ENCODE data around the gene LITAF. TPM values are rescaled to one million over a fixed set of nuclear protein-coding genes. Genes with fewer than 3 reads are reported as not detected.
A peak's percentile ranks its signal among the peaks of the same experiment; 100 is the strongest.

LITAF gene
- total RNA-seq, 1 donor from 2014 or later, result 242 TPM

- DNase-seq, result peak; percentile 31
- H3K36me3 ChIP-seq, result peaks cover 17% of the 10 kb centered on the region
- no peaks in the 10 kb centered on the region for H3K9me3 ChIP-seq
- no peaks in the 10 kb centered on the region for H3K27me3 ChIP-seq
- no peak for TF ChIP-seq CTCF (IDR thresholded peaks at IDR 0.05)
- H3K27ac ChIP-seq, result no peak overlapping the region
- peaks cover 30% of the 10 kb centered on the region for H3K4me1 ChIP-seq
- no peak for ATAC-seq
- intact Hi-C loops (cut with DNase I), result no loop called here
- no peak overlapping the region for H3K4me3 ChIP-seq
Observed at GRCh38 chr16:11571549-11571948, 15.2 kb downstream of the LITAF start.

GRCh38 chr16:11570806-11571205, 15.9 kb downstream of the LITAF start:
- TF ChIP-seq CTCF (IDR thresholded peaks at IDR 0.05), result no peak
- H3K36me3 ChIP-seq, result peaks cover 21% of the 10 kb centered on the region
- peaks cover 28% of the 10 kb centered on the region for H3K4me1 ChIP-seq
- ATAC-seq (no peak), DNase-seq (no peak)
- H3K27ac ChIP-seq, result no peak overlapping the region
- no peaks in the 10 kb centered on the region for H3K9me3 ChIP-seq
- intact Hi-C loops (cut with DNase I), result no loop called here
- H3K27me3 ChIP-seq, result no peaks in the 10 kb centered on the region
- H3K4me3 ChIP-seq, result no peak overlapping the region

- Histone ChIP-seq H3K36me3 (peaks cover 26% of the 10 kb centered on the region), H3K4me3 (no peak overlapping the region), H3K27me3 (no peaks in the 10 kb centered on the region), H3K27ac (no peak overlapping the region), H3K9me3 (no peaks in the 10 kb centered on the region), H3K4me1 (peaks cover 27% of the 10 kb centered on the region)
- DNase-seq, result peak; percentile 35
- ATAC-seq, result no peak
- intact Hi-C loops (cut with DNase I), result no loop called here
- TF ChIP-seq CTCF (IDR thresholded peaks at IDR 0.05), result no peak
Observed at GRCh38 chr16:11570258-11570657, 16.5 kb downstream of the LITAF start.

- intact Hi-C loops (cut with DNase I), result no loop called here
- ATAC-seq, result no peak
- no peak overlapping the region for H3K27ac ChIP-seq
- no peak for DNase-seq
- peaks cover 32% of the 10 kb centered on the region for H3K4me1 ChIP-seq
- no peak overlapping the region for H3K4me3 ChIP-seq
- no peaks in the 10 kb centered on the region for H3K27me3 ChIP-seq
- H3K9me3 ChIP-seq, result no peaks in the 10 kb centered on the region
- TF ChIP-seq CTCF (IDR thresholded peaks at IDR 0.05), result no peak
- H3K36me3 ChIP-seq, result peaks cover 26% of the 10 kb centered on the region
Observed at GRCh38 chr16:11566398-11566797, 20.3 kb downstream of the LITAF start.

GRCh38 chr16:11565665-11566064, 21.1 kb downstream of the LITAF start:
- Histone ChIP-seq H3K4me3 (no peak overlapping the region), H3K9me3 (no peaks in the 10 kb centered on the region), H3K27ac (no peak overlapping the region), H3K36me3 (peaks cover 26% of the 10 kb centered on the region), H3K27me3 (no peaks in the 10 kb centered on the region), H3K4me1 (peaks cover 25% of the 10 kb centered on the region)
- TF ChIP-seq CTCF (IDR thresholded peaks at IDR 0.05), result no peak
- peak; percentile 20 for DNase-seq
- intact Hi-C loops (cut with DNase I), result no loop called here
- ATAC-seq, result no peak

Data from upper lobe of right lung (tissue), 1 donor.